Natural killer cell treated with Interleukin-12 subunit alpha and Interleukin-12 subunit beta and Interleukin-15 and Interleukin-18, amount 100 ng/mL, for 72 hours (primary cell): ENCODE results near the gene MAP3K1. TPM values are rescaled to one million over a fixed set of nuclear protein-coding genes. Genes with fewer than 3 reads are reported as not detected.
"Not testable (repeated sequence)": the region's sequence is repeated elsewhere in the genome, so short reads cannot be mapped to it uniquely, and the experiment has no call there.

Experiments
- ATAC-seq, 2 donors: fragments of 150-1000 bp; cut with Tn5 transposase in 1 of 2; sonication (Bioruptor Pico), chemical (Tn5 transposase) in 1 of 2; 2 replicates each; pipeline ENCODE4 v1.10.0; 2021
- DNase-seq: peaks from one replicate; pipeline ENCODE4 v3.0.0; 2022; ENCODE audit warnings: low spot score
- H3K27ac Mint-ChIP-seq, 2 donors: 1 replicate in 1 of 2; 2 replicates in 1 of 2; pipeline ENCODE4 v1.8.0; 2022; ENCODE audit warnings: mixed read lengths in 2 of 2, mild to moderate bottlenecking in 1 of 2, moderate library complexity in 1 of 2
- H3K27me3 Mint-ChIP-seq, 2 donors: 1 replicate in 1 of 2; 2 replicates in 1 of 2; pipeline ENCODE4 v1.8.0; 2022; ENCODE audit warnings: mixed read lengths in 2 of 2
- H3K36me3 Mint-ChIP-seq: one replicate; pipeline ENCODE4 v1.8.0; 2022; ENCODE audit warnings: mixed read lengths
- H3K4me1 Mint-ChIP-seq, 2 donors: 1 replicate in 1 of 2; 2 replicates in 1 of 2; pipeline ENCODE4 v1.8.0; 2022; ENCODE audit warnings: low read depth in 2 of 2, mixed read lengths in 2 of 2, mild to moderate bottlenecking in 1 of 2
- H3K4me3 Mint-ChIP-seq: one replicate; pipeline ENCODE4 v1.8.0; 2022; ENCODE audit warnings: mixed read lengths
- H3K9me3 Mint-ChIP-seq: 2 replicates; pipeline ENCODE4 v1.8.0; 2022; ENCODE audit warnings: mixed read lengths
- total RNA-seq, 2 donors: library from RNA; stranded (reverse); gene quantifications; one replicate each; pipeline ENCODE4 v1.2.3, GENCODE V29; 2022

Gene MAP3K1
- total RNA-seq, 2 donors from 2014 or later = 11.1 to 16.3 TPM

GRCh38 chr5:56821868-56822267 lies 6.5 kb downstream of the MAP3K1 start:
- H3K27me3 Mint-ChIP-seq, H3K36me3 Mint-ChIP-seq, DNase-seq, H3K27ac Mint-ChIP-seq, H3K9me3 Mint-ChIP-seq, H3K4me3 Mint-ChIP-seq, ATAC-seq: not testable (repeated sequence)
- H3K4me1 Mint-ChIP-seq = peaks cover 55 to 71% of the 10 kb centered on the region in 2 donors

DNA sequence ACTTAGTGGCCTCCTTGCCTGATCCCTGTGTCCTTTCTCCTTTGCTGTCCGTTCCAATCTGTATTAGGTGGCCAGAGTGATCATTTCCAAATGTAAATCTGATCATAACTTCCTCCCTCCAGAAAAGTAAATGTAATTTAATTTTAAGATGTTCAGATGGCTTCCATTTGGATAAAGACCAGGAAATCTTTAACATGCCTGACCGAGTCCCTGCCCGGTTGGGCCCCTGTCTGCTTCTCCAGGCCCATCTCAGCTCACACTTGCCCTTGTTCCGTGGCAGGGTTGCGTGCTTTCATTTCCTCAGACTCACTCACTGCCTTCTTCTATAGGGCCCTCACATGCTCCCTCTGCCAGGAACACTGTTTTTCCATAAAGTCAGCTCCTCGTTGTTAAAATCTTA lies 7.6 kb downstream of the MAP3K1 start:
- no peak for ATAC-seq
- peaks cover 51 to 64% of the 10 kb centered on the region in 2 donors for H3K4me1 Mint-ChIP-seq

GRCh38 chr5:56824019-56824418 lies 8.7 kb downstream of the MAP3K1 start:
- Mint-ChIP-seq H3K36me3 (no peaks in the 10 kb centered on the region), H3K27ac (no peak overlapping the region), H3K4me1 (peaks cover 55 to 69% of the 10 kb centered on the region in 2 donors), H3K27me3 (no peaks in the 10 kb centered on the region), H3K4me3 (no peak overlapping the region), H3K9me3 (no peaks in the 10 kb centered on the region)
- ATAC-seq (no peak), DNase-seq (no peak)

More for the DNA sequence above, 7.6 kb downstream of the MAP3K1 start:
- no peaks in the 10 kb centered on the region for H3K36me3 Mint-ChIP-seq
- H3K27me3 Mint-ChIP-seq = no peaks in the 10 kb centered on the region
- DNase-seq = no peak
- H3K9me3 Mint-ChIP-seq = no peaks in the 10 kb centered on the region
- H3K4me3 Mint-ChIP-seq = no peak overlapping the region
- H3K27ac Mint-ChIP-seq = peak overlapping the region in 1 of 2 donors; percentile 36

GRCh38 chr5:56825222-56825824 lies 10.0 kb downstream of the MAP3K1 start:
- no peaks in the 10 kb centered on the region for H3K36me3 Mint-ChIP-seq
- no peak overlapping the region for H3K27ac Mint-ChIP-seq
- ATAC-seq (peak; percentile 32 to 44), DNase-seq (no peak)
- H3K4me1 Mint-ChIP-seq = peaks cover 52 to 72% of the 10 kb centered on the region in 2 donors
- no peaks in the 10 kb centered on the region for H3K9me3 Mint-ChIP-seq
- H3K4me3 Mint-ChIP-seq = no peak overlapping the region
- H3K27me3 Mint-ChIP-seq = no peaks in the 10 kb centered on the region

- Mint-ChIP-seq H3K27ac (peak overlapping the region in 1 of 2 donors; percentile 61), H3K4me3 (no peak overlapping the region)
Measured at GRCh38 chr5:56827049-56827448, 11.7 kb downstream of the MAP3K1 start.

GRCh38 chr5:56827924-56828323 lies 12.6 kb downstream of the MAP3K1 start:
- no peak overlapping the region for H3K4me3 Mint-ChIP-seq
- no peaks in the 10 kb centered on the region for H3K9me3 Mint-ChIP-seq
- H3K27me3 Mint-ChIP-seq = no peaks in the 10 kb centered on the region
- ATAC-seq (no peak), DNase-seq (no peak)
- H3K36me3 Mint-ChIP-seq = no peaks in the 10 kb centered on the region
- peak overlapping the region in 1 of 2 donors; percentile 35 for H3K27ac Mint-ChIP-seq
- peaks cover 51 to 76% of the 10 kb centered on the region in 2 donors for H3K4me1 Mint-ChIP-seq

More at GRCh38 chr5:56827049-56827448, 11.7 kb downstream of the MAP3K1 start:
- DNase-seq (no peak), ATAC-seq (no peak)
- Mint-ChIP-seq H3K9me3 (no peaks in the 10 kb centered on the region), H3K36me3 (no peaks in the 10 kb centered on the region), H3K27me3 (no peaks in the 10 kb centered on the region), H3K4me1 (peaks cover 54 to 78% of the 10 kb centered on the region in 2 donors)

DNA sequence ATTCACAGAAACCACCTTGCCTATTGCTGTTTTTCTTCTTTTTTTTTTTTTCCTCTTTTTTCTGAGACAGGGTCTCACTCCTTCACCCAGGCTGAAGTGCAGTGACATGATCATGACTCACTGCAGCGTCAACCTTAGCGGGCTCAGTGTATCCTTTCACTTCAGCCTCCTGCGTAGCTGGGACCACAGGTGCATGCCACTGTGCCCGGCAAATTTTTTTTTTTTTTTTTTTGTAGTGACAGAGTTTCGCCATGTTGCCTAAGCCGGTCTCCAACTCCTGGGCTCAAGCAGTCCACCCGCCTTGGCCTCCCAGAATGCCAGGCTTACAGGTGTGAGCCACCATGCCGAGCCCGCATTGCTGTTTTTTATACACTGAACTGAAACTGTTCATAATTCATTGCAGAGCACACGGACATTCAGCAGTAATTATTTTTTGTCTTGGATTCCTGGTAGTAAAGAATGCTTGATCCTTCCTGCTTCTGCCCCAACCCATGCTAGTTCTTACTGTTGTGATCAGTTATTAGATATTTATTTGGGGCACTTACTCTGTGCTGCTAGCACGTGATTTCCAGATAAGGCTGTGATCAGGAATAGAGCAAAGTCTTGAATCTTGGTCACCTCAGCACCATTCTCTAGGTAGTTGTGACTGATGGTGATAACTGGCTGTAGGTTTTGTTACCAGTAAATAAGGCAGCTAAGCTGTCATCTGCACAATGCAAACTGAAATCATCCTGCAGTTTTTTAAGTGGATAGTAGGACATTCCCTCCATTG lies 14.0 kb downstream of the MAP3K1 start:
- DNase-seq (no peak), ATAC-seq (peak in 1 of 2 donors; percentile 52)
- H3K4me1 Mint-ChIP-seq = peaks cover 53 to 78% of the 10 kb centered on the region in 2 donors
- no peaks in the 10 kb centered on the region for H3K27me3 Mint-ChIP-seq
- H3K4me3 Mint-ChIP-seq = no peak overlapping the region
- H3K36me3 Mint-ChIP-seq = no peaks in the 10 kb centered on the region
- H3K9me3 Mint-ChIP-seq = no peaks in the 10 kb centered on the region
- H3K27ac Mint-ChIP-seq = no peak overlapping the region

- Mint-ChIP-seq H3K4me3 (no peak overlapping the region), H3K9me3 (no peaks in the 10 kb centered on the region), H3K36me3 (no peaks in the 10 kb centered on the region), H3K4me1 (peaks cover 55 to 76% of the 10 kb centered on the region in 2 donors), H3K27me3 (no peaks in the 10 kb centered on the region), H3K27ac (peak overlapping the region in 1 of 2 donors; percentile 70)
- no peak for DNase-seq
- ATAC-seq = no peak
Measured at GRCh38 chr5:56831773-56832172, 16.4 kb downstream of the MAP3K1 start.

DNA sequence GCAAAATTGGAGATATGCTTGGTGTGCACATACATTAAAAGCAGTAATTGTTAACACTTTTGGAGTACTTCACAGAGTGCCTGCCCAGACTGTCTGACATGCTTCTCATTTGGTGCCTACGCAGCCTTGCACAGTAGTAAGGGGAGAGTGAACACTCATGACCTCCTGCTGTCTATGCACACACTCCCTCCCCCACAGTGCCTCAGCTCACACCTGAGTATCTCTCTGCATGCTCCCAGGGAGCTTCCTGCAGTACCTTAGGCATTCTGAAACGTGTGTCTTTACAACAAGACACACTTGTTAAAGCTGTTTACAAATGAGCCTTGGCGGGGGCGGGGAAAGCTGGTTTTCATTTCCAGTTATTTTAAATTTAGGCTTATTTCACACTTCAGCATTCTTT lies 18.0 kb downstream of the MAP3K1 start:
- Mint-ChIP-seq H3K27me3 (no peaks in the 10 kb centered on the region), H3K27ac (no peak overlapping the region), H3K36me3 (no peaks in the 10 kb centered on the region), H3K4me1 (peaks cover 56 to 84% of the 10 kb centered on the region in 2 donors), H3K4me3 (no peak overlapping the region), H3K9me3 (no peaks in the 10 kb centered on the region)
- no peak for ATAC-seq
- DNase-seq = no peak

- peak overlapping the region; percentile 38 to 49 for H3K27ac Mint-ChIP-seq
- no peaks in the 10 kb centered on the region for H3K27me3 Mint-ChIP-seq
Measured at GRCh38 chr5:56837381-56837780, 22.0 kb downstream of the MAP3K1 start.

DNA sequence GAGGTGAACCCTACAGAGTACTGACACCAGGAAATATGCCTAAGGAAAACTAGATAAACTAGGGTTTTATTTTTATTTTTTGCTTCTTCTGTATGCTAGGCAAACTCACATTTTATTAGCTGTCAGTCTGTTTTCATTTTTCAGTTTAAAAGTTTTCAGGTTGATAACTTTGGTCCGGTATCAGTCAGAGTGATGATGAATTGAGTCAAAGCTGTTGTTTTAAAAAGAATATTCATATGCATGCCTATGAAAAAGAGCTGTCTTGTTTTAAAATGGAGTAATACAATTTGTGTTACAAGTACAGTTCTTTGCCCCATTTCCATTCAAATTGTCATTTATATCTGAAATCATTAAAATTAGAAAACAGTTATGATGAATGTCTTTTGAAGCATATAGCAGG lies 22.6 kb downstream of the MAP3K1 start:
- Mint-ChIP-seq H3K4me3 (peak overlapping the region; percentile 40), H3K4me1 (peaks cover 51 to 57% of the 10 kb centered on the region in 2 donors), H3K27me3 (no peaks in the 10 kb centered on the region), H3K27ac (peak overlapping the region; percentile 38 to 74), H3K36me3 (no peaks in the 10 kb centered on the region), H3K9me3 (no peaks in the 10 kb centered on the region)
- DNase-seq (no peak), ATAC-seq (no peak)

More at GRCh38 chr5:56837381-56837780, 22.0 kb downstream of the MAP3K1 start:
- DNase-seq = no peak
- H3K36me3 Mint-ChIP-seq = no peaks in the 10 kb centered on the region
- peaks cover 49 to 56% of the 10 kb centered on the region in 2 donors for H3K4me1 Mint-ChIP-seq
- H3K4me3 Mint-ChIP-seq = no peak overlapping the region
- no peaks in the 10 kb centered on the region for H3K9me3 Mint-ChIP-seq
- no peak for ATAC-seq

GRCh38 chr5:56838409-56839039 lies 23.2 kb downstream of the MAP3K1 start:
- DNase-seq (no peak), ATAC-seq (peak; percentile 45 to 54)
- peaks cover 49 to 54% of the 10 kb centered on the region in 2 donors for H3K4me1 Mint-ChIP-seq
- peak overlapping the region; percentile 40 for H3K4me3 Mint-ChIP-seq
- H3K36me3 Mint-ChIP-seq = no peaks in the 10 kb centered on the region
- no peaks in the 10 kb centered on the region for H3K9me3 Mint-ChIP-seq
- H3K27me3 Mint-ChIP-seq = no peaks in the 10 kb centered on the region
- peak overlapping the region; percentile 38 to 74 for H3K27ac Mint-ChIP-seq

GRCh38 chr5:56839062-56839461 lies 23.7 kb downstream of the MAP3K1 start:
- H3K4me3 Mint-ChIP-seq = peak overlapping the region; percentile 40
- DNase-seq (no peak), ATAC-seq (no peak)
- H3K4me1 Mint-ChIP-seq = peaks cover 48% of the 10 kb centered on the region in 2 donors
- H3K36me3 Mint-ChIP-seq = no peaks in the 10 kb centered on the region
- no peaks in the 10 kb centered on the region for H3K9me3 Mint-ChIP-seq
- no peaks in the 10 kb centered on the region for H3K27me3 Mint-ChIP-seq
- H3K27ac Mint-ChIP-seq = peak overlapping the region; percentile 38 to 74

DNA sequence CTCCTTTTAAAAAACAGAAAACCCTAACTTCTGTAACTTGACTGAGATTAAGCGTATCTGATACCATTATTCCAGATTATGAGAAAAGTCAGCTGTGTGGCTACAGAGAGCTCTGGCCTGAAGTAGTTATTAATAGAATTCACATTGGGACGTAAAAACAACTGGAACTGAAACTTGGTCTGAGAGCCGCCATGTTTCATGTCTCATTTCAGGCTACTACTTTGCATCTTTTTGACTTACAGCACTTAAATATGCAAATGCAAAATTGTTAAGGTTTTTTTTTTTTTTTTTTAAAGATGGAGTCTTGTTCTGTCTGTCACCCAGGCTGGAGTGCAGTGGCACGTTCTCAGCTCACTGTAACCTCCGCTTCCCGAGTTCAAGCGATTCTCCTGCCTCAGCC lies 25.2 kb downstream of the MAP3K1 start:
- H3K36me3 Mint-ChIP-seq = no peaks in the 10 kb centered on the region
- no peaks in the 10 kb centered on the region for H3K9me3 Mint-ChIP-seq
- H3K4me1 Mint-ChIP-seq = peaks cover 41 to 46% of the 10 kb centered on the region in 2 donors
- peak overlapping the region in 1 of 2 donors; percentile 48 for H3K27ac Mint-ChIP-seq
- DNase-seq (no peak), ATAC-seq (no peak)
- no peaks in the 10 kb centered on the region for H3K27me3 Mint-ChIP-seq
- no peak overlapping the region for H3K4me3 Mint-ChIP-seq
